ENCODE results near the gene WDR17. TPM values are rescaled to one million over a fixed set of nuclear protein-coding genes. Genes with fewer than 3 reads are reported as not detected.

WDR17 gene
- total RNA-seq, 3 donors from 2014 or later, result 2.2 to 4.5 (median 2.6) TPM

GRCh38 chr4:176156656-176157055, 91.0 kb downstream of the WDR17 start:
- TF ChIP-seq POLR2A (IDR thresholded peaks at IDR 0.05), result no peak
- TF ChIP-seq CTCF (IDR thresholded peaks at IDR 0.05), result no peak
- no peak for TF ChIP-seq POLR2AphosphoS5 (IDR thresholded peaks at IDR 0.05)
- H3K4me3 ChIP-seq, result no peak overlapping the region
- DNase-seq (ENCODE audit: low spot score in 2 of 2), result no peak
- H3K36me3 ChIP-seq, result no peaks in the 10 kb centered on the region
- intact Hi-C loops (cut with DNase I; ENCODE audit: low total_unique reads), result no loop called here
- no peak overlapping the region for H3K27ac ChIP-seq
- H3K27me3 ChIP-seq, result no peaks in the 10 kb centered on the region
- H3K4me1 ChIP-seq, result no peaks in the 10 kb centered on the region
- H3K9me3 ChIP-seq, result no peaks in the 10 kb centered on the region

- Histone ChIP-seq H3K36me3 (peaks cover 3% of the 10 kb centered on the region), H3K9me3 (no peaks in the 10 kb centered on the region), H3K27me3 (no peaks in the 10 kb centered on the region), H3K4me3 (no peak overlapping the region), H3K27ac (no peak overlapping the region), H3K4me1 (no peaks in the 10 kb centered on the region)
- no peak for DNase-seq (ENCODE audit: low spot score in 2 of 2)
- intact Hi-C loops (cut with DNase I; ENCODE audit: low total_unique reads), result no loop called here
- no peak for TF ChIP-seq POLR2AphosphoS5 (IDR thresholded peaks at IDR 0.05)
These were observed 97.4 kb downstream of the WDR17 start for GRCh38 chr4:176163041-176163440.

GRCh38 chr4:176185051-176185450, 119.4 kb downstream of the WDR17 start:
- intact Hi-C loops (cut with DNase I; ENCODE audit: low total_unique reads), result no loop called here
- no peak overlapping the region for H3K4me3 ChIP-seq
- TF ChIP-seq POLR2AphosphoS5 (IDR thresholded peaks at IDR 0.05) (no peak), POLR2A (IDR thresholded peaks at IDR 0.05) (no peak), CTCF (IDR thresholded peaks at IDR 0.05) (no peak)
- DNase-seq (ENCODE audit: low spot score in 2 of 2), result no peak
- no peaks in the 10 kb centered on the region for H3K27me3 ChIP-seq
- H3K9me3 ChIP-seq, result no peaks in the 10 kb centered on the region
- H3K4me1 ChIP-seq, result no peaks in the 10 kb centered on the region
- H3K36me3 ChIP-seq, result no peaks in the 10 kb centered on the region
- no peak overlapping the region for H3K27ac ChIP-seq

- intact Hi-C loops (cut with DNase I; ENCODE audit: low total_unique reads), result no loop called here
- no peaks in the 10 kb centered on the region for H3K9me3 ChIP-seq
- TF ChIP-seq POLR2AphosphoS5 (IDR thresholded peaks at IDR 0.05), result no peak
- H3K4me1 ChIP-seq, result no peaks in the 10 kb centered on the region
- no peak overlapping the region for H3K27ac ChIP-seq
- no peaks in the 10 kb centered on the region for H3K36me3 ChIP-seq
- H3K27me3 ChIP-seq, result no peaks in the 10 kb centered on the region
- no peak for DNase-seq (ENCODE audit: low spot score in 2 of 2)
- H3K4me3 ChIP-seq, result no peak overlapping the region
These were observed 120.4 kb downstream of the WDR17 start for GRCh38 chr4:176186067-176186466.

GRCh38 chr4:176186671-176187395, 121.2 kb downstream of the WDR17 start:
- DNase-seq (ENCODE audit: low spot score in 2 of 2), result no peak
- Histone ChIP-seq H3K9me3 (no peaks in the 10 kb centered on the region), H3K4me3 (no peak overlapping the region), H3K4me1 (no peaks in the 10 kb centered on the region), H3K27me3 (no peaks in the 10 kb centered on the region), H3K27ac (no peak overlapping the region), H3K36me3 (no peaks in the 10 kb centered on the region)
- TF ChIP-seq POLR2AphosphoS5 (IDR thresholded peaks at IDR 0.05) (no peak), POLR2A (IDR thresholded peaks at IDR 0.05) (no peak), CTCF (IDR thresholded peaks at IDR 0.05) (no peak)
- intact Hi-C loops (cut with DNase I; ENCODE audit: low total_unique reads), result no loop called here

GRCh38 chr4:176187624-176188023, 122.0 kb downstream of the WDR17 start:
- Histone ChIP-seq H3K4me1 (no peaks in the 10 kb centered on the region), H3K4me3 (no peak overlapping the region)
- intact Hi-C loops (cut with DNase I; ENCODE audit: low total_unique reads), result no loop called here

More at GRCh38 chr4:176187624-176188023, 122.0 kb downstream of the WDR17 start:
- no peak overlapping the region for H3K27ac ChIP-seq
- no peaks in the 10 kb centered on the region for H3K27me3 ChIP-seq
- H3K36me3 ChIP-seq, result no peaks in the 10 kb centered on the region
- H3K9me3 ChIP-seq, result no peaks in the 10 kb centered on the region
- no peak for TF ChIP-seq CTCF (IDR thresholded peaks at IDR 0.05)
- DNase-seq (ENCODE audit: low spot score in 2 of 2), result no peak
